Measurements from ENCODE around the gene GAPDH. TPM values are rescaled to one million over a fixed set of nuclear protein-coding genes. Genes with fewer than 3 reads are reported as not detected.
"Not testable (repeated sequence)": the region's sequence is repeated elsewhere in the genome, so short reads cannot be mapped to it uniquely, and the experiment has no call there.

Gene GAPDH
- total RNA-seq, 2 donors from 2014 or later = 4,687 to 5,410 TPM

- peak overlapping the region; percentile 8 to 67 for H3K27ac Mint-ChIP-seq
- peaks cover 44% of the 10 kb centered on the region for H3K36me3 Mint-ChIP-seq
- no peak for ATAC-seq
- no peak for DNase-seq (ENCODE audit: low spot score)
- peaks cover 39 to 50% of the 10 kb centered on the region in 2 donors for H3K4me1 Mint-ChIP-seq (ENCODE audit: low read depth in 2 of 2)
- no peaks in the 10 kb centered on the region for H3K27me3 Mint-ChIP-seq
- peak overlapping the region; percentile 53 for H3K4me3 Mint-ChIP-seq
- H3K9me3 Mint-ChIP-seq = no peaks in the 10 kb centered on the region
Observed at GRCh38 chr12:6570264-6570887, 36.1 kb downstream of the GAPDH start.

- no peak overlapping the region for H3K27ac Mint-ChIP-seq
- no peaks in the 10 kb centered on the region for H3K9me3 Mint-ChIP-seq
- no peak for ATAC-seq
- H3K4me3 Mint-ChIP-seq = no peak overlapping the region
- H3K36me3 Mint-ChIP-seq = peaks cover 39% of the 10 kb centered on the region
- H3K4me1 Mint-ChIP-seq (ENCODE audit: low read depth in 2 of 2) = peaks cover 21 to 34% of the 10 kb centered on the region in 2 donors
- no peaks in the 10 kb centered on the region for H3K27me3 Mint-ChIP-seq
- DNase-seq (ENCODE audit: low spot score) = no peak
Observed at GRCh38 chr12:6573001-6573400, 38.7 kb downstream of the GAPDH start.

GRCh38 chr12:6574576-6575295 lies 40.4 kb downstream of the GAPDH start:
- peaks cover 43% of the 10 kb centered on the region for H3K36me3 Mint-ChIP-seq
- no peak for DNase-seq (ENCODE audit: low spot score)
- H3K4me1 Mint-ChIP-seq (ENCODE audit: low read depth in 2 of 2) = peaks cover 13 to 28% of the 10 kb centered on the region in 2 donors
- peak in 1 of 2 donors; percentile 77 for ATAC-seq
- H3K27ac Mint-ChIP-seq = peak overlapping the region; percentile 36 to 48
- H3K4me3 Mint-ChIP-seq = no peak overlapping the region
- no peaks in the 10 kb centered on the region for H3K9me3 Mint-ChIP-seq
- no peaks in the 10 kb centered on the region for H3K27me3 Mint-ChIP-seq

GRCh38 chr12:6575648-6576047 lies 41.3 kb downstream of the GAPDH start:
- H3K36me3 Mint-ChIP-seq = peaks cover 37% of the 10 kb centered on the region
- no peaks in the 10 kb centered on the region for H3K27me3 Mint-ChIP-seq
- peaks cover 6 to 24% of the 10 kb centered on the region in 2 donors for H3K4me1 Mint-ChIP-seq (ENCODE audit: low read depth in 2 of 2)
- no peaks in the 10 kb centered on the region for H3K9me3 Mint-ChIP-seq
- DNase-seq (ENCODE audit: low spot score) (no peak), ATAC-seq (no peak)
- no peak overlapping the region for H3K4me3 Mint-ChIP-seq
- H3K27ac Mint-ChIP-seq = peak overlapping the region in 1 of 2 donors; percentile 36

GRCh38 chr12:6582196-6582595 lies 47.9 kb downstream of the GAPDH start:
- no peak for DNase-seq (ENCODE audit: low spot score)
- no peak overlapping the region for H3K4me3 Mint-ChIP-seq
- H3K27ac Mint-ChIP-seq = no peak overlapping the region
- no peaks in the 10 kb centered on the region for H3K9me3 Mint-ChIP-seq
- H3K27me3 Mint-ChIP-seq = no peaks in the 10 kb centered on the region
- ATAC-seq = no peak
- H3K4me1 Mint-ChIP-seq (ENCODE audit: low read depth in 2 of 2) = peaks cover 0 to 4% of the 10 kb centered on the region in 2 donors
- peaks cover 45% of the 10 kb centered on the region for H3K36me3 Mint-ChIP-seq

- H3K4me3 Mint-ChIP-seq = no peak overlapping the region
- H3K27me3 Mint-ChIP-seq = no peaks in the 10 kb centered on the region
- no peak for ATAC-seq
- H3K9me3 Mint-ChIP-seq = no peaks in the 10 kb centered on the region
- no peak for DNase-seq (ENCODE audit: low spot score)
- H3K4me1 Mint-ChIP-seq (ENCODE audit: low read depth in 2 of 2) = peaks cover 0 to 2% of the 10 kb centered on the region in 2 donors
- peaks cover 45% of the 10 kb centered on the region for H3K36me3 Mint-ChIP-seq
- no peak overlapping the region for H3K27ac Mint-ChIP-seq
Observed at GRCh38 chr12:6582959-6583358, 48.6 kb downstream of the GAPDH start.

GRCh38 chr12:6584293-6584692 lies 50.0 kb downstream of the GAPDH start:
- Mint-ChIP-seq H3K9me3 (no peaks in the 10 kb centered on the region), H3K36me3 (peaks cover 40% of the 10 kb centered on the region), H3K27me3 (no peaks in the 10 kb centered on the region), H3K4me1 (ENCODE audit: low read depth in 2 of 2) (peaks cover 0 to 2% of the 10 kb centered on the region in 2 donors), H3K4me3 (no peak overlapping the region), H3K27ac (no peak overlapping the region)
- DNase-seq (ENCODE audit: low spot score) (no peak), ATAC-seq (no peak)

GRCh38 chr12:6586569-6586968 lies 52.3 kb downstream of the GAPDH start:
- peaks cover 39% of the 10 kb centered on the region for H3K36me3 Mint-ChIP-seq
- not testable (repeated sequence) for H3K4me1 Mint-ChIP-seq (ENCODE audit: low read depth in 2 of 2); DNase-seq (ENCODE audit: low spot score); H3K4me3 Mint-ChIP-seq; H3K9me3 Mint-ChIP-seq; H3K27me3 Mint-ChIP-seq; H3K27ac Mint-ChIP-seq; ATAC-seq

Other genes starting within 250 kb of the GAPDH start
- not detected for gene PLEKHG6, start 223.8 kb upstream of the GAPDH start, total RNA-seq
- gene TNFRSF1A, start 192.4 kb upstream of the GAPDH start, total RNA-seq = 100 to 1,000 TPM in 1 of 2 donors, 10 to 100 TPM in 1; 83.2 to 102 TPM
- gene SCNN1A, start 159.0 kb upstream of the GAPDH start, total RNA-seq = not detected
- gene LTBR, start 150.4 kb upstream of the GAPDH start, total RNA-seq = 1 to 10 TPM; 2.3 to 3.9 TPM
- 1 to 10 TPM; 2.1 to 2.2 TPM for gene CD27, start 89.6 kb upstream of the GAPDH start, total RNA-seq
- gene TAPBPL, start 82.5 kb upstream of the GAPDH start, total RNA-seq = 10 to 100 TPM; 24.6 to 26.3 TPM
- 10 to 100 TPM; 24.1 to 36.8 TPM for gene VAMP1, start 63.8 kb upstream of the GAPDH start, total RNA-seq
- 100 to 1,000 TPM; 200 to 217 TPM for gene MRPL51, start 41.3 kb upstream of the GAPDH start, total RNA-seq
- 100 to 1,000 TPM in 1 of 2 donors, 10 to 100 TPM in 1; 73.4 to 131 TPM for gene NCAPD2, start 40.4 kb upstream of the GAPDH start, total RNA-seq
- 10 to 100 TPM; 28.0 to 30.5 TPM for gene IFFO1, start 21.5 kb downstream of the GAPDH start, total RNA-seq
- 100 to 1,000 TPM; 103 to 201 TPM for gene NOP2, start 33.8 kb downstream of the GAPDH start, total RNA-seq
- 100 to 1,000 TPM; 239 to 352 TPM for gene CHD4, start 72.9 kb downstream of the GAPDH start, total RNA-seq
- gene LPAR5, start 101.4 kb downstream of the GAPDH start, total RNA-seq = 10 to 100 TPM in 1 of 2 donors, 1 to 10 TPM in 1; 5.6 to 10.6 TPM
- 1 to 10 TPM in 1 of 2 donors, under 1 TPM in 1; 0.98 to 2.1 TPM for gene ACRBP, start 112.9 kb downstream of the GAPDH start, total RNA-seq
- 10 to 100 TPM; 13.0 to 16.7 TPM for gene ING4, start 128.6 kb downstream of the GAPDH start, total RNA-seq
- gene ZNF384, start 154.9 kb downstream of the GAPDH start, total RNA-seq = 10 to 100 TPM; 81.1 to 90.0 TPM
- under 1 TPM in 1 of 2 donors, not detected in 1; 0.17 TPM for gene PIANP, start 166.3 kb downstream of the GAPDH start, total RNA-seq
- gene COPS7A, start 189.5 kb downstream of the GAPDH start, total RNA-seq = 10 to 100 TPM; 49.6 to 60.6 TPM
- 100 to 1,000 TPM in 1 of 2 donors, 10 to 100 TPM in 1; 98.3 to 124 TPM for gene MLF2, start 218.6 kb downstream of the GAPDH start, total RNA-seq
- 10 to 100 TPM; 50.4 to 93.8 TPM for gene PTMS, start 231.8 kb downstream of the GAPDH start, total RNA-seq
- gene LAG3, start 238.0 kb downstream of the GAPDH start, total RNA-seq = 100 to 1,000 TPM in 1 of 2 donors, 10 to 100 TPM in 1; 78.2 to 365 TPM

Data from natural killer cell treated with Interleukin-12 subunit alpha and Interleukin-12 subunit beta and Interleukin-15 and Interleukin-18, amount 100 ng/mL, for 72 hours (primary cell).